GM12891 (cell line): ENCODE data around the gene SEC31A.
"Not testable (repeated sequence)": the region's sequence is repeated elsewhere in the genome, so short reads cannot be mapped to it uniquely, and the experiment has no call there.

ENCODE experiments used
- POLR2A ChIP-seq: IDR thresholded peaks from 2 replicates; pipeline ENCODE4 v1.6.1; 2011; ENCODE audit warnings: low read depth, low read length, control low read depth
- POLR2AphosphoS5 ChIP-seq: IDR thresholded peaks from 2 replicates; pipeline ENCODE4 v1.6.1; 2011; ENCODE audit warnings: low read depth, low read length, control low read depth

DNA sequence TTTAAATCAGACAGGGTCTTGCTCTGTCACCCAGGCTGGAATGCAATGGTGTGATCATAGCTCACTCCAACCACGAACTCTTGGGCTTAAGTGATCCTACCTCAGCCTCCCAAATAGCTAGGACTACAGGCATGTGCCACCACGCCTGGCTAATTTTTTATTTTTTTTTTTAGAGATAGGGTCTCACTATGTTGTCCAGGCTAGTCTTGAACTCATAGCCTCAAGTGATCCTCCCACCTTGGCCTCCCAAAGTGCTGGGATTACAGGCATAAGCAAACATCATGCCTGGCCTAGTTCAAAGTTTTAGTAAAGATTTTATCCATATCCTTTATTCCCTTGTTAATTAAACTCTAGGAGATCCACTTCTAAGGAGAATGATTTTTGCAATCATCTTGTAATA is 30.5 kb downstream of the SEC31A start:
- TF ChIP-seq POLR2A, POLR2AphosphoS5: not testable (repeated sequence)
